H54 (cell line): Measurements from ENCODE around the gene LRP3.

ENCODE experiments used
- DNase-seq: peaks from one replicate; pipeline ENCODE4 v3.0.0; 2011; ENCODE audit warnings: low spot score, mixed read lengths; ENCODE audit not compliant: insufficient read length
- FAIRE-seq: peaks from 3 replicates; lab custom pipeline; 2011; peaks lifted over from hg19 to GRCh38; lab: Jason Lieb, UNC
- POLR2A ChIP-seq: IDR thresholded peaks from 2 replicates; pipeline ENCODE4 v1.6.1; 2011; ENCODE audit warnings: low read depth, mild to moderate bottlenecking, low read length

Gene LRP3

DNA sequence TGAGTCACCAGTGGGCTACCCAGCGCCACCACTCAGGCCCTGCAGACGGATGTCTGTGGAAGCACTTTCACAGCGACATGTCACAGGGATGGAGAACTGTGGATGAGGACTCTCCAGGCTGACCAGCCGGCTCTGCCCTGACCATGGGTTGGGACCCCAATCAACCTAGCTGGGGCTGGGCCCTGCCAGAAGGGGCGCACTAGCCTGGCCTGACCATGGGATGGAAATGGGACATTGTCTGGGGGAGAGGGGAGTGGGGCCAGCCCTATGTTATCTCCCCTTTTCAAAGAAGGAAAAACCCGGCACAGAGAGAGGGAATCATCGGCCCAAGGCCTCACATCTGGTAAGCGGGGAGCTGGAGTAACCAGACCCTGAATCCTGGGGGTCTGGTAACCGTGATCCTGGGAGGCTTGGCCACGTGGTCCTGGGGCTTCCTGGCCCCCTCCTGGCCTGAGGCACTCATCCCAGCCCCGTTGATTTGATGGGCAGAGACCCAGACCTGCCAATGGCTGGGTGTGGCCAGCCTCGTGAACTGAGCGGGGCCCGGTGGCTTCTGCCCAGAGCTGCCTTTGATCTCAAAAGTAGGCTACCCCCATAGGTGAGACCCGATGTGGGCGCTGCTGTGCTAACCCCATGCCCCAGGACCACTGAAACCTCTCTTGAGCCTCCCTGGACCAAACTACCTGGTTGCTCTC lies 42.7 kb downstream of the LRP3 start:
- DNase-seq (no peak), FAIRE-seq (no peak)
- no peak for TF ChIP-seq POLR2A

DNA sequence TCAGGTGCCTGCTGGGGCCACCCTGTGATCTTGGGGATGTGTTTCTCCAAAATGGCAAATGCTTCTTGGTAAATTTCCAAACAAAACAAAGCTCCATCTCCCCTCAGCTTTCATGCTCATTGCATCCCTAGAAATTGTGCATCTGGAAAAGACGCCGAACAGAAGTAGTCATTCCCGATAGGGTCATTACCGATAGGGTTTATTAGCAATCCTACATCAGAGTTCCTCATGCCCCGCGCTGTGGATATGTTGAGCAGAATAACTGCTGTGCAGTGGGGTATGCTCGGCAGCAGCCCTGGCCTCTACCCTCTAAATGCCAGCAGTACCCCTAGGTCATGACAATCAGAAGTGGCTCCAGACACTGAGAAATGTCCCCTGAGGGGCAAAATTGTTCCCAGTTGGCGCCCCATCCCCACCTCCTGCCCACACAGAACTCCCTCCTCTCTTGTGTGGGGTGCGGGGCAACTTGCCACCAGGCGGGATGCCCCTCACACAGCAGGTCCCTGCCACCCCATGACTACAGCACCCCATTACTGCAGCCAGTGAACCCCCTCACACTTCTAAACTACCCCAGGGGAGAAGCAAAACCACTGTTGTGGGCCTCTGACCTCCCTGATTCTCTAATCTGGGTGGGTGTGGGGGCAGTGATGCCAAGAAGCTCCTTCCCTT lies 44.5 kb downstream of the LRP3 start:
- FAIRE-seq = no peak
- TF ChIP-seq POLR2A = no peak
- no peak for DNase-seq

- FAIRE-seq = no peak
Observed at GRCh38 chr19:33239223-33239975, 45.3 kb downstream of the LRP3 start.

DNA sequence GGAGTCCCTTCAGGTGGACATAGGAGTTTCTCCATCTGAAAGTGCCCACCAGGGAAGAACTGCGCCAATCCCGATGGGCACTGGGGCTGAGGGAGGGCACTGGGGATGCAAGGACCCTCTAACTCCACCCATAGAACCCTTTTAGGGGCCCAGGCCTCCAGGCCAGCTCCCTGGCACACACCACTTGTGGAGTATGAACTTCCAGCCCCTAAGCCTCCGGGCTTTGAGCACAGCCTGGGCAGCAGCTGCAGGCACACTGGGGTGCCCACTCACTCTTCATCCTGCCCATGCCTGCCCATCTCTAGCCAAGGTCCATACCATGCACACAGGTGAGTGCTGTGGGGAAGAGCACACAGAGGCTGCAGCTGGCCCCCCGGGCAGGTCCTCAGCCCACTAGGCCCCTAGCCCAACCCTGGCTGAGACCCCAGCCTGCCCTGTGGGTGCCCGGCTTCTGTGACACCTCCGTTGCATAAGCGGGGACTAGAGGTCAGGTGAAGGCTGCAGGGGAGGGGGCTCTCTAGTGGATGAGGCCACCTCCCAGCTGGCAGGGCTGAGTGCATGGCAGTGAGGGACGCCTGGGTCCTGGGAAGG lies 46.1 kb downstream of the LRP3 start:
- no peak for TF ChIP-seq POLR2A
- FAIRE-seq (no peak), DNase-seq (no peak)

More at GRCh38 chr19:33239223-33239975, 45.3 kb downstream of the LRP3 start:
- no peak for TF ChIP-seq POLR2A
- DNase-seq = no peak

DNA sequence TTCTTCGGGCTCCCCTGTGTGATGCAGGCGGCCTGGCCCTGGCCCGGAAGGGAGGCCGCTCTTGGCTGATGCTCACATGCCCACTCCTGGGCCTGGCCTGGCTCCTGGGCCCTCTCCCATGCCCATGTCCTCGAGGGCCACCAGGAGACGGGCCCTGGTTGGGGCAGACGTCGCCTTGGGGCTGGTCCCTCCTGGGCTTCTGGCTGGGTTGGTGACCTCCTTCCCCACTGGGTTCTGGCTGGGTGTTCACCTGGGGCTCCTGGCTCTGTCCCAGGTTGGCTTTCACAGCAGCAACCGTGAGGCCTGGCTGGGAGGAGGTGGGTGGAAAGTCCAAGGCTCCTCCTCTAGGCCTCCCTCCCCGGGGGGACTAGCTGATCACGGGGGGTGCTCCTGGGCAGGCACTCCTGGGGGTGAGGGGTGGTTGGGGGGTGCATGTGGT lies 47.0 kb downstream of the LRP3 start:
- no peak for FAIRE-seq
- no peak for DNase-seq
- TF ChIP-seq POLR2A = no peak

- no peak for TF ChIP-seq POLR2A
- DNase-seq (no peak), FAIRE-seq (no peak)
Observed at GRCh38 chr19:33241530-33242101, 47.5 kb downstream of the LRP3 start.

DNA sequence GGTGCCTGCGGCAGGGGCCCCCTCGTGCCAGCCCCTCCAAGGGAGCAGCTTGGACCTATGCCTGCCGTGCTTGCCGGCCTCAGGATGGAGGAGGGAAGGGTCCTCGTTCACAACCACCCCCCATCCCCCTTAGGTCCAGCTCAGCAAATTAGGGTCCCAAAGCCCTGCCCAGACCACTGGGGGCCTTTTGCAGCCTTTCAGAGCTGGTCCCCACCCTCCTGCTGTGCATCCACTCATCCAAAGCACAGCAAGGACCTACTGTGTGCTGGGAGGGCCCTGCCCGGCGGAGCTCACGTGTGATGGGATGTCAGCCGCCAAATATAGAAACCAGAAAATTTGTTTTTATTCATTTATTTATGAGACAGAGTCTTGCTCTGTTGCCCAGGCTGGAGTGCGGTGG lies 48.0 kb downstream of the LRP3 start:
- DNase-seq (no peak), FAIRE-seq (no peak)
- TF ChIP-seq POLR2A = no peak

DNA sequence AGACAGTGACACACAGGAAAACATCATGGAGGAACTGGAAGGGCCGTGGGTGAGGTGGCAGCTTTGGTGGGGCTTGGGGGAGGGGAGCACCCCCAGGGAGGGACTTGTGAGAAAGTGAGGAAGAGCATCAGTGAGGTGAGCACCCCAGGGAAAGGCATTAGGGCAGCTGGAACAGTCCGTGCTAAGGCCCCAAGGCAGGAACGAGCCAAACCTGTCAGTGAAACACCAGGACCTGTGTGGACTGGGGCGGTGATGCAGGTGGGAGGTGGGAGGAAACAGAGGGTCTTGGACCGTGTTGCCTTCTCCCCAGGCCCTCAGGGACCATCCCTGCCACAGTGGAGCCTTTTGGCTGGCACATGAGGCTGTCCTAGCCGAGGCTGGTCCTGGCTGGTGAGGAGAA lies 48.8 kb downstream of the LRP3 start:
- DNase-seq (no peak), FAIRE-seq (no peak)
- TF ChIP-seq POLR2A = no peak

DNA sequence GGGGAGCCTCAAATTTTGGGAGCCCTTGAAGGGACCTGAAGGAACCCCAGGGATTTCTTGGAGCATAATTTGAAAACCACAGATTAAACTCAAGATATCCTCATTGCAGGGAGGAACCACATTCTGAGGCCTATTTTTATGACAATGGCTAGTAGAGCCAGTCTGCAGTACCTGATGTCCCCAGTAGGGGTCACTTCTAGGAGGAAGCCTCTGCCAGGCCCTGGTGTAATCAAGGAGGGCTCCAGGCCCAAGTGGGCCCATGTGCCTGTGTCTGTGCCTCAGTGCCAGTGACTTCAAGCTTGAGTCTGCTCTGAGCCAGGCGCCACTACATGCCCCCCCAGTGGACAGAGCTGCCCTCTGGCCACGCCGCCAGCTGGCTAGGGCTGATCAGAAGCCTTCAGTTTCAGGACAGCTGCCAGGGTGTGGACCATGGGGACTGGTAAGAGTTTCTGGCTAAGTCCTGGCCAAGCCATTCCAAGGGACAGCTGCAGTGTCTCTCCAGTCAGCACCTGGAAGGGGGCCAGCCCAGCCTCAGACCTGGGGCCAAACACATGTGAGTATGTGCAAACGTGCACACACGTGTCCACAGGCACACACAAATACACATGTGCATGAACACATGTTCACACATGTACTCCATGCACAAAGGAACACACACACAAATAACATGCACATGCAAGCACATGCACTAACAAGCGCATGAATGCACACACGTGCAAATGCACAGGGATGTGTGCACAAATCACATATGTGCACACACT lies 52.0 kb downstream of the LRP3 start:
- FAIRE-seq = no peak
- TF ChIP-seq POLR2A = no peak

GRCh38 chr19:33246709-33247440 lies 52.7 kb downstream of the LRP3 start:
- TF ChIP-seq POLR2A = no peak
- no peak for DNase-seq
- no peak for FAIRE-seq

More for the DNA sequence above, 52.0 kb downstream of the LRP3 start:
- no peak for DNase-seq

DNA sequence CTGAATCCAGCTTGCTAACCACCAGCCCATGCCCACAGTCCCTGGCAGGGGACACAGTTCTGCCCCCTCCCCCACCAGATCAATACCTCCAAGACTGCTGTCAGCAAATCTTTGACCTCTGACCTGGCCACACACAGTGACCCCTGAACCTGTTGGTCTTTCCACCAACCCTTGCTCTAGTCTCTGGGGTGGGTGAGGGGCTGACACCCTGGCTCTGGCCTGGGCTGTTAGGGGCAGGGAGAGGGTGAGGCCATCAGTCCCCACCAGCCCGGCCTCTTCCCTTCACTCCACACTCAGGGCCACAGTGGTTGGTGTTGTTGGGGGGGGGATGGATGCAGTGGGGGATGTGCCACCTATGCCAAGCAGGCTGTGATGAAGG lies 53.3 kb downstream of the LRP3 start:
- DNase-seq (no peak), FAIRE-seq (no peak)
- TF ChIP-seq POLR2A = no peak

DNA sequence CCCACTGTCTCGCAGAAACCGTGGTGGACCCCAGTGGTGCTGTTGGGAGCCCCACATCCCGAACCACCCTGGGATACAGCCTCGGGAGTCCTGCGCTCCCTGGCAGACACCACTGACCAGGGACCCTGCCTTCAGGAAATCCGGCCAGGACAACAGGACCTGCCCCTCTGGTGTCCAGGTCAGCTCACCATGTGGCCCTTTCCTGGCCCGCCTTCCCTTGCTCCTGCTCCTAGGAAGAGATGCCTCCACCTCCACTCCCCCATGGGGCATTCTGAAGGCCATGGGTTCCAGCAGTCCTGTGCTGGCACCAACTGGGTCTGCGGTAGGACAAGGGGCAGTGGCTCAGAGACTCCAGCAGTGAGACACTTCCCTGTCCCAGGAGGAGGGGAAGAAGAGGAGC lies 54.0 kb downstream of the LRP3 start:
- TF ChIP-seq POLR2A = no peak
- FAIRE-seq (no peak), DNase-seq (no peak)
